Activated naive CD8-positive, alpha-beta T cell treated with anti-CD3 and anti-CD28 coated beads, Interleukin-2, amount 10 ng/mL, durations not matched to agents 7 days and 5 days (primary cell): Measurements from ENCODE around the gene NRG2. TPM values are rescaled to one million over a fixed set of nuclear protein-coding genes. Genes with fewer than 3 reads are reported as not detected.

Source experiments
- ATAC-seq: fragments of 150-1000 bp; cut with Tn5 transposase; one replicate; pipeline ENCODE4 v1.10.0; 2021; ENCODE audit warnings: low read depth, moderate library complexity
- POLR2A ChIA-PET: fragments of 350-600 bp; sonication (Branson Sonifier 250); formaldehyde crosslinking; loops from one replicate; lab custom pipeline; 2021; ENCODE audit warnings: antibody characterized with exemption; lab: Charles Lee
- DNase-seq: peaks from one replicate; pipeline ENCODE4 v3.0.0; 2021
- H3K27ac Mint-ChIP-seq: one replicate; pipeline ENCODE4 v1.8.0; 2022; ENCODE audit warnings: mild to moderate bottlenecking, mixed read lengths
- H3K27me3 Mint-ChIP-seq: one replicate; pipeline ENCODE4 v1.8.0; 2022; ENCODE audit warnings: mild to moderate bottlenecking, moderate library complexity, mixed read lengths
- H3K36me3 Mint-ChIP-seq: one replicate; pipeline ENCODE4 v1.8.0; 2021; ENCODE audit warnings: mild to moderate bottlenecking, mixed read lengths
- H3K4me1 Mint-ChIP-seq: one replicate; pipeline ENCODE4 v1.8.0; 2021; ENCODE audit warnings: mixed read lengths
- H3K4me3 Mint-ChIP-seq: one replicate; pipeline ENCODE4 v1.8.0; 2022; ENCODE audit warnings: mild to moderate bottlenecking, moderate library complexity, mixed read lengths
- H3K9me3 Mint-ChIP-seq: one replicate; pipeline ENCODE4 v1.8.0; 2021; ENCODE audit warnings: mixed read lengths
- total RNA-seq, 2 experiments: library from RNA; stranded (reverse); gene quantifications; one replicate each; pipeline ENCODE4 v1.2.3, GENCODE V29; 2021

The NRG2 gene
- total RNA-seq, 2 experiments from 2014 or later = 0.08 TPM; not detected in 1

DNA sequence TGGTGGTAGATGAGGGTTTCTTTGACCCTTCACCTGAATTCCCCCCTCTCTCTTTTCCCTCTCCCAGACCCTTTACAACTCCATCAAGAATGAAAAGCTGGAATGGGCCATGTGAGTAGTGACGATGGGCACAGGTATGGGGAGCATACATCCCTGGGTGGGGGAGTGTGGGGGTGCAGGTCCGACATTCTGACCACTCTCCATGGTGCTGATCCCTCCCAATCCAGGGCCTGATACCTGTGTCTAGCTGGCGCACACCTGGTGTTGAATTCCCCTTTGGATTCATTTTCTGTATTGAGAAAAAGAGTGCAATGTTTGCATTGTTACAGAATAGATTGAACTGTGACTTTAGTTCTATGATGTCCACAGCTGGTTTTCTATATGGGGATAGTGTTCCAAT is 207.4 kb downstream of the NRG2 start:
- Mint-ChIP-seq H3K9me3 (no peaks in the 10 kb centered on the region), H3K27ac (no peak overlapping the region), H3K27me3 (peaks cover 13% of the 10 kb centered on the region), H3K4me1 (no peaks in the 10 kb centered on the region), H3K36me3 (no peaks in the 10 kb centered on the region), H3K4me3 (no peak overlapping the region)
- ATAC-seq = no peak
- POLR2A ChIA-PET = no interaction called here
- peak; percentile 8 for DNase-seq

DNA sequence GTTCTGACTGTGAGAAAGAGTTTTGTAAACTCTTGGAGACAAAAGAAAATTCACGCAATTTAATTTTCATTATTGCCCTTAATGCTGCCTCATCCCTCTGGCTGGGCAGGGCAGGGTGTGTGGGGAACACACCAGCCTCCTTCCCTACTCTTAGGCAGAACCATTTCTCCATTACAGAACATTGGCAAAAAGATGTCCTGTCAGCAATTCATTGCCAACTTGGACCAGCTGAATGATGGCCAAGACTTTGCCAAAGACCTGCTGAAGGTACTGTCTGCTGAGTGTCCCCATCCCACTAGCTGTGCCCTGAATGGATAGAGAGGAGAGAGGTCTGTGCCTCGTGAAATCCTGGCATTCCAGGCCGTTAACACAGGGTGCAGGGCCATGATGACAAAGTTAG is 209.6 kb downstream of the NRG2 start:
- no peak overlapping the region for H3K4me3 Mint-ChIP-seq
- H3K27ac Mint-ChIP-seq = no peak overlapping the region
- DNase-seq (no peak), ATAC-seq (no peak)
- POLR2A ChIA-PET = no interaction called here
- peaks cover 16% of the 10 kb centered on the region for H3K27me3 Mint-ChIP-seq
- no peaks in the 10 kb centered on the region for H3K4me1 Mint-ChIP-seq
- no peaks in the 10 kb centered on the region for H3K36me3 Mint-ChIP-seq
- no peaks in the 10 kb centered on the region for H3K9me3 Mint-ChIP-seq

DNA sequence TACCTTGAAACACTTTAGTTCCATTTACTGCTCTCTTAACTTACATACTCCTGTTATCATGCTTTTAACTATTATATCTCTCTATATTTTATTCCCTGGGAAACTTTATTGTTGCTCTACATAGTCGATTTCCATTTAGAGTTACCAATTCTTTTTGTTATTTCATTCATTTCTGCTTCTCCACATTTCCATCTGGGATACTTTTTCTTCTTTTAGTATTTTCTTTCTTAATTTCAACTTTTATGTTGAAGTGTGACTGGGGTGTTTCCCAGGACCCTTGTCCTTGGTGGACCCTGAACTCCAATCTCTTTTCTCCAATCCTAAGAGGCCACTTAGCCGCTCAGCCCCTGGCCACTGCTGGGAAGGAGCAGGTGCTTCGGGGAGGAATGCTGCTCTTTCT is 211.5 kb downstream of the NRG2 start:
- no peak overlapping the region for H3K4me3 Mint-ChIP-seq
- ATAC-seq (no peak), DNase-seq (no peak)
- peaks cover 16% of the 10 kb centered on the region for H3K27me3 Mint-ChIP-seq
- H3K36me3 Mint-ChIP-seq = no peaks in the 10 kb centered on the region
- no peak overlapping the region for H3K27ac Mint-ChIP-seq
- POLR2A ChIA-PET = no interaction called here
- no peaks in the 10 kb centered on the region for H3K4me1 Mint-ChIP-seq
- H3K9me3 Mint-ChIP-seq = no peaks in the 10 kb centered on the region

DNA sequence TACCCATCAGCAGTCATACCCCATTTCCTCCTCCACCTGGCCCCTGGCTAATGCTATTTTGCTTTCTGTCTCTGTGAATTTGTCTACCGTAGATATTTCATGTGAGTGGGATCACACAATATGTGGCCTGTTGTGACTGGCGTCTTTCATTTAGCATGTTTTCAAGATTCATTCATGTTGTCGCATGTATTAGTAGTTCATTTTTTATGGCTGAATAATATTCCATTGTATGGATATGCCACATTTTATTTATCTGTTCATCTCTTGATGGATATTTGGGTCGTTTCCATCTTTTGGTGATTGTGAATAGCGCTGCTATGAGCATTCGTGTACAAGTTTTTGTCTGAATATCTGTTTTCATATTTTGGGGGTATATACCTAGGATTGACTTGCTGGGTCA is 213.6 kb downstream of the NRG2 start:
- H3K9me3 Mint-ChIP-seq = no peaks in the 10 kb centered on the region
- peaks cover 16% of the 10 kb centered on the region for H3K27me3 Mint-ChIP-seq
- no peak overlapping the region for H3K27ac Mint-ChIP-seq
- ATAC-seq = no peak
- no peak overlapping the region for H3K4me3 Mint-ChIP-seq
- DNase-seq = no peak
- H3K36me3 Mint-ChIP-seq = no peaks in the 10 kb centered on the region
- POLR2A ChIA-PET = no interaction called here
- no peaks in the 10 kb centered on the region for H3K4me1 Mint-ChIP-seq

DNA sequence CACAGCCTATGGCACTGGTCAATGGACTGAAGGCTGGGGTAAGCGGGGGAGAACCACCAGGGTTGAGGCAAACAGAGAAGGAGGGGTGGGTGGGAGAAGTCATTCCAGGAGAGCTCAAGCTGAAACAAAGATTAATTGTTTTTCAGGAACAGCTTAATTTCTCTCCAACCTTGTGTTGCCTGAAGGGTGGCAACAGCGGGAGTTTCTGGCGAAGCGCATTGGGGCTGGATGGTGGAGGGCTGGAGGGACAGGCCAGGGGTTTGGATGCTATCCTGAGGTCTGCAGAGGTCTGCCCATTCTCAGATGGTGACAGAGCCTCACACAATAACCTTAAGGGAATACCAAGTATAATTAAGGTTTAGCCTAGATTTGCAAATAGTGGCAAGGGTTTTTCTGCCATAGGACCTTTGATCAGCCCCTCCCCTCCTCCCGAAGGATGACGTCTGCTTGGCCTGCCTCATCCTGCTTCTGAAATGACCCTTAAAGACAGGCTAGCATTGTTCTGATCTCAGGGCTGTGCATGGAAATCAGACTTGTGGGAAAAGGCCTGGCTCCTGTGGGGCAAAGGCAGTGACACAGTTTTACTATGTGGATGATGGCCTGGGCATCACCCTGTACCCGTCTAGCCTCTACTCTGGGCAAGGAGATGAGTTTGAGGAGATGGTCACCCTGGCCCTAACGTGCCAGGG is 214.7 kb downstream of the NRG2 start:
- peak; percentile 9 for DNase-seq
- no peak for ATAC-seq
- POLR2A ChIA-PET = no interaction called here
- Mint-ChIP-seq H3K36me3 (no peaks in the 10 kb centered on the region), H3K27me3 (peaks cover 11% of the 10 kb centered on the region), H3K27ac (no peak overlapping the region), H3K4me3 (no peak overlapping the region), H3K9me3 (no peaks in the 10 kb centered on the region), H3K4me1 (no peaks in the 10 kb centered on the region)

DNA sequence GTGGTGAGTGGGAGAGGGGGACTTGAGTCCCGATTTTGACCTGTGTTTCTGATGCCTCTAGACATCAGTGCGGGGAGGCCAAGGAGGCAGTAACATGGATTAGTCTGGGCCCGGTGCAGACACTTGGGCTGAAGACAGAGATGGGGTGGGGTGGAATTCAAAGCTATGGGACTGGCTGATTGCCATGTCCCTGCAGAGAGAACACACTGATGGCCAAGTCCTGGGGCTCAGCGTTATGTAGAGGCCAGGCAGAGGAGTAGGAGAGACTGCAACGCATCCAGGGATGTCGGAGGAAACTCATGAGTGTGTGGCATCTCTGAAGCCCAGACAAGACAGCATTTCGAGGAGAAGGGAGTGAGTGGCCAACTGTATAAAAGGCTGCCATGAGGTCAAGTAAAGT is 217.4 kb downstream of the NRG2 start:
- no peak overlapping the region for H3K27ac Mint-ChIP-seq
- no peak for ATAC-seq
- DNase-seq = peak; percentile 4
- H3K36me3 Mint-ChIP-seq = no peaks in the 10 kb centered on the region
- no peak overlapping the region for H3K4me3 Mint-ChIP-seq
- H3K27me3 Mint-ChIP-seq = peaks cover 3% of the 10 kb centered on the region
- no peaks in the 10 kb centered on the region for H3K4me1 Mint-ChIP-seq
- H3K9me3 Mint-ChIP-seq = no peaks in the 10 kb centered on the region
- POLR2A ChIA-PET = no interaction called here

DNA sequence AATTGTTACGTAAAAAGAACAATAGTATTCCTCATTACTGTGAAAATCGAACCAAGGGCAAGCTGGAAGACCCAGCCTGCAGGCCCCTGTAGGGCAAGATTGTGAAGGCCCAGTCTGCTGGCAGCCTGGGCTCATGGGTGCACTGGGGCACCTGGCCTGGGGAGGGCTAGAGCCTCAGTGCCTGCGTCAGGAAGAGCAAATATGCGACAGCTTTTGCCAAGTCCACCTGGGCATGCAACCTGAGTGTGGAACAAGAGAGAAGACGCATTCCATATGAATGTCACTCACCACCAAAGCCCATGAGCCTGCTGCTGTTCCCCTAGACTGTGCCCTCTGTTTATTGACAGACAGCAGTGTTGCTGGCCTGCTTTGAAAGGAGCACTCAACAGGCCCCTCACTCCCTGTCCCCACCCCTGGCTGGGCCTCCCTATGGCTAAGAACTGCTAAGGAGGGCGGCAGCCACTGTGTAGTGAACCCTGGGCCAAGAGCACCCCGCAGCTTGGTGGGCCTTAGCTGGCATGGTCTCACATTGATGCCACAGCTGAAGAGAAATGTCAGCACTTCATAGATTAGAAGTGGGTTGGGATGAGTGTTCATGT is 219.2 kb downstream of the NRG2 start:
- Mint-ChIP-seq H3K36me3 (no peaks in the 10 kb centered on the region), H3K27me3 (no peaks in the 10 kb centered on the region), H3K4me1 (no peaks in the 10 kb centered on the region), H3K27ac (no peak overlapping the region), H3K9me3 (peaks cover 2% of the 10 kb centered on the region), H3K4me3 (no peak overlapping the region)
- peak; percentile 10 for DNase-seq
- POLR2A ChIA-PET = interaction anchor here (0.6 kb wide), 1 partner anchor 240 kb away, joined by 3 read pairs; no protein-coding TSS in a partner anchor
- no peak for ATAC-seq

DNA sequence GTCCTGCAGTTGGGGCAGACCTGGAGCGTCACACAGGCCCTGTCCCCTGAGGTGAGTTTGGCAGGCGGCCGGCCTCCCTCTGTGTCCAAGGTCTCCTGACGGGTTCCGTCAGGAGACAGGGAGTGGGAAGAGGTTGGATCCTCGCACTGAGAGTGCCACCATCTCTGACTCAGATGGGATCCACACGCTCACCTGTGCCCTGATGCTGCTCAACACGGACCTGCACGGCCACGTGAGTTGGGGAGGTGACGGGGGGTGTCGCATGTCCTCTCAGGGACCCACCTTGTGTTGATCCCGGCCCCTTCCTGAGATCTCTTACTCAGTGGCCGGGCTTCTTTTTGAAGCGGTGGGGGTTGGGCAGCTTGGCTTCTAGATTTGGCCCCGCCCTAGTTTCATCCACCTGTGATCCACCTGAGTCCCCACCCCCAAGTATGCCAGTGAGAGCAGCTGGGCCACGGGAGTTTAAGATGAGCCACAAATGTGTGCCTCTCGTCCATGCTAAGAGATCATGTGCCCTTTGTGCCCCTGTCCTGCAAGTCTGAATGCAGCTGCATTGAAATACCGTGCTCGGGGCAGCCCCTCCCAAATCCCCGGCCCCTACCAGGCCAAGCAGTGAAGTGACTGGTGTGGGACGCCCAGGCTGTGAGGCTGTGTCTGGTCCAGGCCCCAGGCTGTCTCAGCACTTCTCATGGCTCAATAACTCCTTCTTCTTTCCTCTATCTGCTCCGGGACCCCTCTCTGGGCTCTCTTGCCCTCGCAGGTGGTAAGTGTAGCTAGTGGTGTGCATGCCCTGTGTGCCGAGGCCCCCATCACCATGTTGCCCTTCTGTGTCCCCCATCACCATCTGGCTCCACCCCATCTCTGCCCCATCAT is 220.3 kb downstream of the NRG2 start:
- ATAC-seq (no peak), DNase-seq (peak; percentile 6)
- no peak overlapping the region for H3K27ac Mint-ChIP-seq
- H3K4me1 Mint-ChIP-seq = no peaks in the 10 kb centered on the region
- H3K9me3 Mint-ChIP-seq = peaks cover 3% of the 10 kb centered on the region
- H3K27me3 Mint-ChIP-seq = no peaks in the 10 kb centered on the region
- H3K36me3 Mint-ChIP-seq = no peaks in the 10 kb centered on the region
- POLR2A ChIA-PET = no interaction called here
- no peak overlapping the region for H3K4me3 Mint-ChIP-seq

DNA sequence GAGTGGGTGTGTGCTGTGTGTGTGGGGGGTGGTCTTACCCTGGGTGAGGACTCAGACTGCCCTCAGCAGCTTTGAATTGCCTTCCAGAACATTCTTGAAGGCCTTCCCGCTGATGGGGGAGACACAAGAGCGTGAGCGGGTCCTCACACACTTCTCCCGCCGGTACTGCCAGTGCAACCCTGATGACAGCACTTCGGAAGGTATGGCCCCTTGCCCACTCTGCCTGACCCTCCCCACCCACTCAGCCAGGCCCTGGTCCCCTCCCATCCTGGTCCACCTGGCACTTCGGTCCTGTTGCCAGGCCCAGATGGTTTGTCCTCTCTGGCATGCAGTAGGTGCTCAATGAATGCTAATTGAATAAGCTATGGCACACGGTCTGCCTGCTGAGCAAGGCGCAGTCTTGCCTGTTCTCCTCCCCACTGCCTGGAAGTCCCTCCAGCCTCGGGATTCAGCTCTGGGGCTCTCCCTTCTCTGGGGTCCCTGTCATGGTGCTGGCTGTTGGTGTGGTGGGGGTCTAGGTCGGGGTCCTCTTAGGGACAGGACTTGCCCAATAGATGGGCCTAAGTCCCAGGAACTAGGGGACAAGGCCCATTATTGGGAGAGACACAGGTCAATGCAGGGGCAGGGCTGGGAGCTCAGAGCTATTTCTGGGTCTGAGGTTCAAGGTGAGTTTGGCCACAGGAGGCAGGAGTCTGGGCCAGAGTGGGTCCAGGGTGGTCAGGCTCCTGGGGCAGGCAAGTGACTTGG is 221.1 kb downstream of the NRG2 start:
- Mint-ChIP-seq H3K27me3 (no peaks in the 10 kb centered on the region), H3K4me1 (no peaks in the 10 kb centered on the region), H3K4me3 (no peak overlapping the region), H3K36me3 (no peaks in the 10 kb centered on the region), H3K9me3 (peaks cover 3% of the 10 kb centered on the region), H3K27ac (no peak overlapping the region)
- POLR2A ChIA-PET = no interaction called here
- no peak for ATAC-seq
- peak; percentile 19 for DNase-seq

DNA sequence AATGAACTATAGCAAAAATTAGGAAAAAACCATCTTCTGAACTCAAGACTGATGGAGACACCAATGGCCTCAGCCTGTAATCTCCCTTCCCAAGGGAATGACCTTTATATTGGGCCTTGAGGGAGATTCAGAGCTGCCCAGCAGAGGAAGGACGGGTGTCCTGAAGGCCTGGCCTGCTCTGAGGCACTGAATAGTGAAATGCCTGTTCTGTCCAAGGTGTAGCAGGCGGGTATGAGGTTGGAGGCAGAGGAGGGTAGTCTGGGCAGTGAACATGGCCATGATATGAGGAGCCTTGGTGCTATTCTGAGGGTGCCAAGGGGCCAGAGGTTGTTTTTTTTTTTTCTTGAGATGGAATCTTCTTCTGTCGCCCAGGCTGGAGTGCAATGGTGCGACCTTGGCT is 222.5 kb downstream of the NRG2 start:
- Mint-ChIP-seq H3K4me3 (no peak overlapping the region), H3K36me3 (no peaks in the 10 kb centered on the region), H3K27me3 (peaks cover 3% of the 10 kb centered on the region), H3K27ac (no peak overlapping the region), H3K4me1 (no peaks in the 10 kb centered on the region), H3K9me3 (peaks cover 3% of the 10 kb centered on the region)
- no peak for DNase-seq
- ATAC-seq = no peak
- POLR2A ChIA-PET = no interaction called here

DNA sequence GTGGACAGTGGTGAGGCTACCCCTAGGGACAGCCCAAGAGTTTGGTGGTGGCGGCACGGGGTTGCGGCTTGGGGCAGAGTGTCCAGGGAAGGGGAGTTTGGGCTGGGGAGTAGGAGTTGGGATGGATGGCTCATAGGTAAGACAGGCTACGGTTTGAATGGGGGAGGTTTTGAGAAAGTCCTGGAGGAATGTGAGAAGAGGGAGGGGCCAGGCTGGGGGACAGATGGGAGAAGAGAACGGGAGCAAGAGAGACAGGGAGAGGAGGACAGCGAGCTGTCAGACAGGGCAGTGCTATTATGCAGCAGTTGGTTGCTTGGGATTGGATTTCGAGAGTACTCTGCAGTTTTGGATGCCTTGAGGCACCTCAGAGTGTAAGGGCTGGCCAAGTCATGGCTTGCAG is 223.0 kb downstream of the NRG2 start:
- POLR2A ChIA-PET = no interaction called here
- ATAC-seq (no peak), DNase-seq (no peak)
- H3K27ac Mint-ChIP-seq = no peak overlapping the region
- H3K36me3 Mint-ChIP-seq = no peaks in the 10 kb centered on the region
- H3K9me3 Mint-ChIP-seq = peaks cover 3% of the 10 kb centered on the region
- H3K4me3 Mint-ChIP-seq = no peak overlapping the region
- no peaks in the 10 kb centered on the region for H3K4me1 Mint-ChIP-seq
- H3K27me3 Mint-ChIP-seq = peaks cover 3% of the 10 kb centered on the region

DNA sequence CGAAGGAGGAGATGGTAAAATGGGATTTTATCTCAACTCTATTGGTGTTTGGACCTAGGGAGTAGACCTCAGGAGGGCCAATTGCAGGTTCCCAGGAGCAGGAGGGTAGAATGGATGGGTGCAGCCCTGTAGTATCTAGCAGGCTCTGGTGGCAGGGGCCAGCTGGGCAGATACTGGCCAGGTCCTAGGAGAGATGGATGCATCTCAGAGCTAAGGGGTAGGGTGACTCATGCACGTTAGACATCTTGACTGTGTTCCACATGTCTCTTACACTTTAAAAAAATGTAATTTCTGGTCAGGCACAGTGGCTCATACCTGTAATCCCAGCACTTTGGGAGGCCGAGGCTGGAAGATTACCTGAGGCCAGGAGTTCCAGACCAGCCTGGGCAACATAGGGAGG is 225.1 kb downstream of the NRG2 start:
- ATAC-seq = no peak
- Mint-ChIP-seq H3K9me3 (peaks cover 3% of the 10 kb centered on the region), H3K4me1 (no peaks in the 10 kb centered on the region), H3K27ac (no peak overlapping the region), H3K27me3 (peaks cover 3% of the 10 kb centered on the region), H3K4me3 (no peak overlapping the region), H3K36me3 (no peaks in the 10 kb centered on the region)
- peak; percentile 4 for DNase-seq
- POLR2A ChIA-PET = no interaction called here

DNA sequence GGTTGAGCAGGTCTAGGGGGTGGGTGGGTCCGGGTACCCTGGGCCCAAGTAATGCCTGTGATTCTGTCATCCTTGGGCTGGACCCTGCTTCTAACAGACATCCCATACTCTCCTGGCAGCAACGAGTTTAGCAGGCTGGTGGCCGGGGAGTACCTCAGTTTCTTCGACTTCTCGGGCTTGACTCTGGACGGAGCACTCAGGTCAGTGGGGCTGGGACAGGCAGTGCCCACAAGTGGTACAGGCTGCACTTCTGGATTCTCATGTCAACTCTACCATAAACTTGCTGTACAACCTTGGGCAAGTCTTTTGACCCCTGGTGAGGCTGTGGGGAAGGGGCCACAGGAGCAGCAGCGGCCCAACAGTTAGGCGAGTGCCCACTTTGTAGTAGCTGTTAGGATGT is 225.7 kb downstream of the NRG2 start:
- POLR2A ChIA-PET = no interaction called here
- peak; percentile 5 for DNase-seq
- Mint-ChIP-seq H3K4me3 (no peak overlapping the region), H3K4me1 (no peaks in the 10 kb centered on the region), H3K27ac (no peak overlapping the region), H3K9me3 (peaks cover 3% of the 10 kb centered on the region), H3K27me3 (peaks cover 3% of the 10 kb centered on the region), H3K36me3 (no peaks in the 10 kb centered on the region)
- ATAC-seq = no peak
